ENCODE results near the gene CDCP2. TPM values are rescaled to one million over a fixed set of nuclear protein-coding genes. Genes with fewer than 3 reads are reported as not detected.

Gene CDCP2
- total RNA-seq, 1 experiment from 2014 or later, result not detected

DNA sequence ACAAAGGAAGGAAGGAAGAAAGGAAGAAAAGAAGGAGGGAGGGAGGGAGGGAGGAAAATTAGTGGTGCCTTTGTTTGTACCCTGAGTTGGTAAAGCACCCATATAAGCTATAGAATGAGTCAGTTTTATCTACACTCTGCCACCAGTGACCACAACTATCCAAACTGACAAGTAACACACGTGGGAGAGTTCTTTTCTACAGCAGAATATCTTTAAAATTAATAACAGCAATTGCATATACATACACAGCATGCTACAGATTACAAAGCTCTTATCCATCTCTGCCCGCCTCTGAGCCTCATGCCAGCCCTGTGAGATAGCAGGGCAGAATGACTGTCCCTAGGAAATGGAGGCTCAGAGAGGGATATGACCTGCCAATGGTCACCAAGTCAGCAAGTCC, 20.3 kb downstream of the CDCP2 start:
- no peaks in the 10 kb centered on the region for H3K4me1 ChIP-seq (ENCODE audit: control insufficient read depth, insufficient read depth, low read length)
- BruUV-seq (replicated peaks), result no TSS peak
- ChIA-PET POLR2A (no interaction called here), CTCF (no interaction called here)
- no peaks in the 10 kb centered on the region for H3K9me3 ChIP-seq (ENCODE audit: control insufficient read depth, insufficient read depth, low read depth, low read length)
- H3K4me3 ChIP-seq (ENCODE audit: low read depth in 2 of 2, low read length in 2 of 2), result no peak overlapping the region
- no peak for DNase-seq (ENCODE audit: low read depth, low spot score)
- TF ChIP-seq SIN3A (IDR thresholded peaks at IDR 0.05; ENCODE audit: borderline replicate concordance, insufficient read depth, low read depth, low read length), result no peak
- TF ChIP-seq, protein P1, sequence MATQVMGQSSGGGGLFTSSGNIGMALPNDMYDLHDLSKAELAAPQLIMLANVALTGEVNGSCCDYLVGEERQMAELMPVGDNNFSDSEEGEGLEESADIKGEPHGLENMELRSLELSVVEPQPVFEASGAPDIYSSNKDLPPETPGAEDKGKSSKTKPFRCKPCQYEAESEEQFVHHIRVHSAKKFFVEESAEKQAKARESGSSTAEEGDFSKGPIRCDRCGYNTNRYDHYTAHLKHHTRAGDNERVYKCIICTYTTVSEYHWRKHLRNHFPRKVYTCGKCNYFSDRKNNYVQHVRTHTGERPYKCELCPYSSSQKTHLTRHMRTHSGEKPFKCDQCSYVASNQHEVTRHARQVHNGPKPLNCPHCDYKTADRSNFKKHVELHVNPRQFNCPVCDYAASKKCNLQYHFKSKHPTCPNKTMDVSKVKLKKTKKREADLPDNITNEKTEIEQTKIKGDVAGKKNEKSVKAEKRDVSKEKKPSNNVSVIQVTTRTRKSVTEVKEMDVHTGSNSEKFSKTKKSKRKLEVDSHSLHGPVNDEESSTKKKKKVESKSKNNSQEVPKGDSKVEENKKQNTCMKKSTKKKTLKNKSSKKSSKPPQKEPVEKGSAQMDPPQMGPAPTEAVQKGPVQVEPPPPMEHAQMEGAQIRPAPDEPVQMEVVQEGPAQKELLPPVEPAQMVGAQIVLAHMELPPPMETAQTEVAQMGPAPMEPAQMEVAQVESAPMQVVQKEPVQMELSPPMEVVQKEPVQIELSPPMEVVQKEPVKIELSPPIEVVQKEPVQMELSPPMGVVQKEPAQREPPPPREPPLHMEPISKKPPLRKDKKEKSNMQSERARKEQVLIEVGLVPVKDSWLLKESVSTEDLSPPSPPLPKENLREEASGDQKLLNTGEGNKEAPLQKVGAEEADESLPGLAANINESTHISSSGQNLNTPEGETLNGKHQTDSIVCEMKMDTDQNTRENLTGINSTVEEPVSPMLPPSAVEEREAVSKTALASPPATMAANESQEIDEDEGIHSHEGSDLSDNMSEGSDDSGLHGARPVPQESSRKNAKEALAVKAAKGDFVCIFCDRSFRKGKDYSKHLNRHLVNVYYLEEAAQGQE (IDR thresholded peaks at IDR 0.05; ENCODE audit: insufficient read depth in 1 of 2, low read depth in 2 of 2, low read length in 1 of 2), result no peak
- TF ChIP-seq, protein P2, sequence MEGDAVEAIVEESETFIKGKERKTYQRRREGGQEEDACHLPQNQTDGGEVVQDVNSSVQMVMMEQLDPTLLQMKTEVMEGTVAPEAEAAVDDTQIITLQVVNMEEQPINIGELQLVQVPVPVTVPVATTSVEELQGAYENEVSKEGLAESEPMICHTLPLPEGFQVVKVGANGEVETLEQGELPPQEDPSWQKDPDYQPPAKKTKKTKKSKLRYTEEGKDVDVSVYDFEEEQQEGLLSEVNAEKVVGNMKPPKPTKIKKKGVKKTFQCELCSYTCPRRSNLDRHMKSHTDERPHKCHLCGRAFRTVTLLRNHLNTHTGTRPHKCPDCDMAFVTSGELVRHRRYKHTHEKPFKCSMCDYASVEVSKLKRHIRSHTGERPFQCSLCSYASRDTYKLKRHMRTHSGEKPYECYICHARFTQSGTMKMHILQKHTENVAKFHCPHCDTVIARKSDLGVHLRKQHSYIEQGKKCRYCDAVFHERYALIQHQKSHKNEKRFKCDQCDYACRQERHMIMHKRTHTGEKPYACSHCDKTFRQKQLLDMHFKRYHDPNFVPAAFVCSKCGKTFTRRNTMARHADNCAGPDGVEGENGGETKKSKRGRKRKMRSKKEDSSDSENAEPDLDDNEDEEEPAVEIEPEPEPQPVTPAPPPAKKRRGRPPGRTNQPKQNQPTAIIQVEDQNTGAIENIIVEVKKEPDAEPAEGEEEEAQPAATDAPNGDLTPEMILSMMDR (IDR thresholded peaks at IDR 0.05), result no peak
- no peak for TF ChIP-seq POLR2AphosphoS5 (IDR thresholded peaks at IDR 0.05; ENCODE audit: low read depth, low read length)
- no peak for TF ChIP-seq TCF7L2 (IDR thresholded peaks at IDR 0.05; ENCODE audit: low read depth, low read length)
- H3K36me3 ChIP-seq (ENCODE audit: control insufficient read depth, insufficient read depth, low read length), result no peaks in the 10 kb centered on the region
- H3K27ac ChIP-seq (ENCODE audit: low read length), result no peak overlapping the region
- H3K27me3 ChIP-seq (ENCODE audit: control insufficient read depth, insufficient read depth, low read length), result no peaks in the 10 kb centered on the region
- in situ Hi-C loops (cut with HindIII; ENCODE audit: low pct_unique_long_range_greater_than_20kb, low sequenced_read_pairs) (no loop called here), intact Hi-C loops (cut with micrococcal nuclease; ENCODE audit: unreplicated experiment) (no loop called here)
- 0 out of 2 replicates have a peak, but pooled peaks have one; percentile 10 for ATAC-seq

DNA sequence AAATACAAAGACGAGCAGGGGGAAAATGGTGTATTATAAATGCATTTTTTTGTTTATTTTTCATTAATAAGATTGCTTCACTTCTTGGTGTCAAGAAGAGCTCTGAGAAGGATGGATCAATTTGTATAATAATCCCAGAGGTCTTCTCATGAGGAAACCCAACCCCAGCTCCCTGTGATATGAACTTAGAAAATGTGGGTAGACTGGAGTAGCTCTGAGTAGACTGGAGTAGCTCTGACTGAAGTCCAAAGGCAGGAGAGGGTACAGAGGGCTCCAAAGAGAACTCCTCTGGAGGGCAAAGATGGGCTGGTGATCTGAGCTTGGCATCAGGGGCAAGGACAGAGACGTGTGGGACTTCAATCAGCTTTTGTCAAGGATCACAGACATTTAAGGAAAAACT, 21.4 kb downstream of the CDCP2 start:
- intact Hi-C loops (cut with micrococcal nuclease; ENCODE audit: unreplicated experiment), result no loop called here
- Histone ChIP-seq H3K4me3 (ENCODE audit: low read depth in 2 of 2, low read length in 2 of 2) (no peak overlapping the region), H3K36me3 (ENCODE audit: control insufficient read depth, insufficient read depth, low read length) (no peaks in the 10 kb centered on the region), H3K27me3 (ENCODE audit: control insufficient read depth, insufficient read depth, low read length) (no peaks in the 10 kb centered on the region), H3K9me3 (ENCODE audit: control insufficient read depth, insufficient read depth, low read depth, low read length) (no peaks in the 10 kb centered on the region), H3K4me1 (ENCODE audit: control insufficient read depth, insufficient read depth, low read length) (no peaks in the 10 kb centered on the region), H3K27ac (ENCODE audit: low read length) (no peak overlapping the region)
- ChIA-PET CTCF (no interaction called here), POLR2A (no interaction called here)
- no TSS peak for BruUV-seq (replicated peaks)
- in situ Hi-C loops (cut with HindIII; ENCODE audit: low pct_unique_long_range_greater_than_20kb, low sequenced_read_pairs), result no loop called here
- TF ChIP-seq SIN3A (IDR thresholded peaks at IDR 0.05; ENCODE audit: borderline replicate concordance, insufficient read depth, low read depth, low read length), result no peak
- TF ChIP-seq TCF7L2 (IDR thresholded peaks at IDR 0.05; ENCODE audit: low read depth, low read length), result no peak
- TF ChIP-seq, protein P1 (IDR thresholded peaks at IDR 0.05; ENCODE audit: insufficient read depth in 1 of 2, low read depth in 2 of 2, low read length in 1 of 2), result no peak
- TF ChIP-seq, protein P2 (IDR thresholded peaks at IDR 0.05), result no peak
- no peak for TF ChIP-seq POLR2AphosphoS5 (IDR thresholded peaks at IDR 0.05; ENCODE audit: low read depth, low read length)
- ATAC-seq (no peak), DNase-seq (ENCODE audit: low read depth, low spot score) (no peak)
